ENCODE data around the gene THY1.

The THY1 gene

DNA sequence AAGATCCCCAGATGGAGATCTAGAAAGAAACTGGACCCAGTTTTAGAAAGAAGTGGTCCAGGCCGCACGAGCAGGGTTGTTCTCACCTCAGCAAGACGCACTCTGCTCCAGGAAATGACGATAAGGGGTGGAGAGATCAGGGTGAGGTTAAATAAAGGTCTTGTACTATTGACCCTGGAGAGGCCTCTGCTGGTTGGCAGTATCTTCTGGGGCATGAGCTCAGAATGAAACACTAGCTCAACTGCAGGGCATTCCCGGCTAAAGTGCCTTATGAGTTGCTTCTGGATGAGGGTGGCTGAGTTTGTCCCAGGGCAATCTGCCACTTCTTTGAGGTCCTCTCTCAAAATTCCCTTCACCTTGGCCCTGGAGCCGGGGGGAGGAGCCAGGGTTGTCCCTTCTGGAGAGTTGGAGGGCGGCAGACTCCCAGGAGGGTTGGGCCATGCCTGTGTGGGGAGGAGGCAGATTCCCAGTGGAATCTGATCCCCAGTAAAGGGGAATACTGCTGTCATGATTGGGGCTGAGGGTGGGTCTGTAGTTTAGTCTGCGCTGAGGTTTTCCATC is 52.4 kb downstream of the THY1 start:
- no peak for DNase-seq (ENCODE audit: low read depth, low spot score)

DNA sequence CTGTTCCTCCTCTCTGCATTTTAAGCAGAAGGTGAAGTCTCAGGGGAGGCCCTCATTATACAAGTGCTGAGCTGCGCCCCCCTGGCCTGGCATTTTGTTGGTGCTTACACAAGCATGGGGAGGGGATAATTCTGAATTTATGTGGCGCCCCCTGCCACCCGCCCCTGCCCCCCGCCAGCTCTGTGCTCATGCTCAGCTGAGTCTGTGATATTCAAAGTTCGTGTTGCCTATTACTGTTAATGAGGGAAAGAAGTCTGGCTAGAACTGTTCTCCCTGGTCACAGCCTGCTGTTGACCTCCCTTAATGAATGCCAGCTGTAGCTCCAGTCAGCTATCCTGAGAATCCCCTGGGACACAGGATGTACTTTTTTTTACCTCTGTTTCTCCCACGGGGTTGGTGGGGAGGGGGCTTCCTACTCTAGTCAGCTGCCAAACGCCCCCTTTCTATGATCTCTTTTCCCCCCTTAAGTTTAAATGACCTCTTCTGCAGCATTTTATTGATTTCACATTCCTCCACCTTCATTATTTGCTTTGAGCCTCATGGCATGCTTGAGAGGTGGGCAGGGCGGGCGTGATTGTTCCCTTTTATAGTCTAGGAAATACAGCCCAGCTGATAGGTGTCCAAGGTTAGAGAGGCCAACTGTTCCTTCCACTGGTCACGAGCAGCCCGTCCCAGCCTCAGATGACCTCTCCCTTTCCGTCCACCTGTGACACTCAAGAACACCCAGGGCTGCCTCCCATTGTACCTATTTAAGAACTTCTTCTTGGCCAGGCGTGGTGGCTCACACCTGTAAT is 53.6 kb downstream of the THY1 start:
- DNase-seq (ENCODE audit: low read depth, low spot score) = no peak

GRCh38 chr11:119368121-119369034 is 54.6 kb downstream of the THY1 start:
- no peak for DNase-seq (ENCODE audit: low read depth, low spot score)

- no peak for DNase-seq (ENCODE audit: low read depth, low spot score)
Observed at GRCh38 chr11:119367661-119368120, 55.3 kb downstream of the THY1 start.
